Bronchial epithelial cell (primary cell): ENCODE results near the gene CDS1. TPM values are rescaled to one million over a fixed set of nuclear protein-coding genes. Genes with fewer than 3 reads are reported as not detected.

Experiments
- DNase-seq: peaks from one replicate; pipeline ENCODE4 v3.0.0-alpha.2; 2010; ENCODE audit warnings: low read depth
- FAIRE-seq: peaks from 2 replicates; lab custom pipeline; 2011; peaks lifted over from hg19 to GRCh38; lab: Jason Lieb, UNC
- H3K27me3 ChIP-seq: 2 replicates; pipeline ENCODE4 v1.5.1; 2011; ENCODE audit warnings: low read length; ENCODE audit not compliant: control insufficient read depth, insufficient read depth
- H3K36me3 ChIP-seq: 2 replicates; pipeline ENCODE4 v1.5.1; 2011; ENCODE audit warnings: low read length; ENCODE audit not compliant: control insufficient read depth, insufficient read depth
- H3K4me3 ChIP-seq: 2 replicates; pipeline ENCODE4 v1.5.1; 2011; ENCODE audit warnings: mild to moderate bottlenecking, low read depth, low read length, control low read depth
- total RNA-seq: library from RNA; depleted of rRNA; stranded (reverse); fragments of >200 nt; gene quantifications from 2 replicates; pipeline ENCODE4 v1.2.1, GENCODE V29; 2014
- TF ChIP-seq, protein P1 (sequence below): IDR thresholded peaks from 2 replicates; pipeline ENCODE4 v1.5.1; 2011; ENCODE audit warnings: mild to moderate bottlenecking, moderate library complexity, low read length, control low read depth, inconsistent platforms; ENCODE audit not compliant: insufficient read depth, severe bottlenecking

CDS1 gene
- total RNA-seq, 1 donor from 2014 or later: 20.0 TPM

DNA sequence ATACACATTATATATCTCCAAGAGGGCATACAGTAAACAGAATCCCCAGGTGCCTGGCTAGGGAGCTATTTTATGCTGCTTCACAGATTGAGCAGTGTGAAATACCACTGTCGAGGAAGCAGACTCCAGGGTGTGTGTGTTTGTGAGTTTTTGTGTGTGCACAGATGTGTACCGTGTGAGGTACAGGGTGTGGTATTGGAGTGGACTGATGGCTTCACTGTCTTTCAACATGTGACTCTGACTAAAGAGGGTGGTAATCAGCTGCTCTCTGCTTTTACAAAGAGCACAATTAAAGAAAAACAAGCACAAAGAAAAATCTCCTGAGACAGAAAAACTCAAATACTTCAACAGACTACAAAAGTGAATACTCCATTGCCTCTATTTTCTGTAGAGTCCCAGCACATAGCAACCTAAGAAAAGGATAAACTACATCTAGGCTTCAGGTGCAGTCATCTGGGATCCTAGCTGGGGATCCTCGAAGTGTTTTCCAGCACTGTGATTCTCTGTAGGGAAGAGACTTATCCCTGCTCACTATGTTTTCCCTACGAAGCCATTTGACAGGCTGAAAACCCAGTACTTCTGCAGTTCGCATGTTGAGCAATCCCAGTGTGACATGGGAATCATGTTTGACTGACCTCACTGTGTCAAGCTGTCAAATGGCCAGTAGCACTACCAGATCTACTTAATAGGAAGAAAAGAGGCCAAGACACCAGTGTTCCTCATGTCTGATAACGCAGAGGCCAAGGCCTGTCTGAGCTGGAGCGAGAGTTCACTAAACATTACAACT lies 100.3 kb downstream of the CDS1 start:
- DNase-seq: no peak
- FAIRE-seq: no peak
- Histone ChIP-seq H3K27me3 (no peaks in the 10 kb centered on the region), H3K36me3 (peaks cover 24% of the 10 kb centered on the region), H3K4me3 (no peak overlapping the region)
- TF ChIP-seq, protein P1, sequence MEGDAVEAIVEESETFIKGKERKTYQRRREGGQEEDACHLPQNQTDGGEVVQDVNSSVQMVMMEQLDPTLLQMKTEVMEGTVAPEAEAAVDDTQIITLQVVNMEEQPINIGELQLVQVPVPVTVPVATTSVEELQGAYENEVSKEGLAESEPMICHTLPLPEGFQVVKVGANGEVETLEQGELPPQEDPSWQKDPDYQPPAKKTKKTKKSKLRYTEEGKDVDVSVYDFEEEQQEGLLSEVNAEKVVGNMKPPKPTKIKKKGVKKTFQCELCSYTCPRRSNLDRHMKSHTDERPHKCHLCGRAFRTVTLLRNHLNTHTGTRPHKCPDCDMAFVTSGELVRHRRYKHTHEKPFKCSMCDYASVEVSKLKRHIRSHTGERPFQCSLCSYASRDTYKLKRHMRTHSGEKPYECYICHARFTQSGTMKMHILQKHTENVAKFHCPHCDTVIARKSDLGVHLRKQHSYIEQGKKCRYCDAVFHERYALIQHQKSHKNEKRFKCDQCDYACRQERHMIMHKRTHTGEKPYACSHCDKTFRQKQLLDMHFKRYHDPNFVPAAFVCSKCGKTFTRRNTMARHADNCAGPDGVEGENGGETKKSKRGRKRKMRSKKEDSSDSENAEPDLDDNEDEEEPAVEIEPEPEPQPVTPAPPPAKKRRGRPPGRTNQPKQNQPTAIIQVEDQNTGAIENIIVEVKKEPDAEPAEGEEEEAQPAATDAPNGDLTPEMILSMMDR: no peak

DNA sequence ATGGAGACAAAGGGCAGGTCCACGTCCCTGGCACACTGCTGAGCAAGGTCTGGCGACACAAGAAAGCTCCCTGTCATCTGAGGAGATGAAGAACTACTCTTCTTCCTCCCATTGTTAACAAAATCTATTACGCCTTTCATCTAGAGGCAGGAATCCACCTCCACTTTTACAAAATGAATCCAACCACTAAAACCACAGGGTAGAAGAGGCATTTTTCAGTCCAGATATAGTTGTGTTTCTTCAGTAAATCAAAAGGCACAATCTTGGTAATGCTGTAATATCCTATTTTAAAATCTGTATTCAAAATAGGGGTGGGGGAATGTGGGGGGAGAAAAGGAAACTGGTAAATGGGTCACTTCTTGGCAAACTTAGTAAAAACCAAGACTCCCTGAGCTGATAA lies 101.4 kb downstream of the CDS1 start:
- FAIRE-seq: no peak
- Histone ChIP-seq H3K4me3 (no peak overlapping the region), H3K36me3 (peaks cover 18% of the 10 kb centered on the region), H3K27me3 (no peaks in the 10 kb centered on the region)
- TF ChIP-seq, protein P1: no peak
- DNase-seq: no peak

DNA sequence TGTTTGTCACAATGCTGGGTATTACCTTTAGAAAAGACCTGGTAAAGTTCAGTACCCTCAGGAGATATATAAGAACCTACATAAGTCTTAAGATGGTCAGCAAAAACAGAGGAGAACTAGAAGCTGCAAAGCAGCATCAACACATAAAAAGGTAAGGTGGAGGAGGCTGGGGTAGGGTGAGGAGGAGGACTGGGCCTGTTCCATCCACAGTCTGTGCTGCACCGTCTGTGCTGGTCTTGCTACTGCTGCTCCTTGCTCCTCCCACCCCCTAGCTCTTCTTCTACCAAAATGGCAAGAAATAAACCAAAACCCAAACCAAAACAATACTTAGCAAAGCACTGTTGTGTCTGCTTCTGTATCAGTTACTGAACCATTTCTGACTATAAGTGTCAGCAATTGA lies 102.2 kb downstream of the CDS1 start:
- Histone ChIP-seq H3K27me3 (no peaks in the 10 kb centered on the region), H3K4me3 (no peak overlapping the region), H3K36me3 (peaks cover 18% of the 10 kb centered on the region)
- FAIRE-seq (no peak), DNase-seq (no peak)
- TF ChIP-seq, protein P1: no peak

DNA sequence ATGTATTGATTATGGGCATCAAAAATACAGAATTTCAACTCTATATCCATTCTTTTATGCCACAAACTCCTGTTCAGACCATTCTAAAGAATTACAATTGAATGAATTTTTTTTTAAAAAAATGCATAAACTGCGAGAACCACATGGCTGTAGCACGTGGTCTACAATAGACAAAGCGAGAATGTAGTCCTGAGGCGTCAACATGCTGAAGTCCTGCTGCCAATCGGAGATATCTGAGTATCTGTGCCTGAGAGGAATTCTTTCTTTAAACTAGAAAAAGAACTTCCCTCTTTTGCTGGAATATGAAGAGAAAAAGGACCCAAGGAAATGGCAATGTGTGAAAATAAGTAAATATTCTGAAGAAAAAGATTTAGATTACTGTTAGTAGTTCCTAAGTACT lies 105.7 kb downstream of the CDS1 start:
- FAIRE-seq (no peak), DNase-seq (no peak)
- Histone ChIP-seq H3K36me3 (peaks cover 15% of the 10 kb centered on the region), H3K27me3 (no peaks in the 10 kb centered on the region), H3K4me3 (no peak overlapping the region)
- TF ChIP-seq, protein P1: no peak

DNA sequence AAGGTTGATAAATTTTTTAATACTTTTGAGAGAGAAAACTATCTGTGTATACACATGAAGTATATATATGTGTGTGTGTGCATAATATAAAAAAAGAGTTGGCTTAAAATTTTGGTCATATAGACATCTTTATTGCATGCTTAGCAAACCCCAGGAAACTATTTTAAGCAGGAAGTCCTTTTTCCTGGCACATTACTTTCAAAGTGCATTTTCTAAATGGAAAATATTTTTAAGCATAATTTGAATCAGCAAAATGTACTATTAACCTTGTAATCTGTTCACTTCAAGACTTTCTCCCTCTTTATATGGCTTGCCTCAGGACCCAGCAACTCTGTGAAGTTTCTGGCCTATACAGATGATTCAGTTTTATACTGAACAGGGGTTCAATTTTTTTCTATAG lies 106.3 kb downstream of the CDS1 start:
- H3K4me3 ChIP-seq: no peak overlapping the region
- FAIRE-seq (no peak), DNase-seq (no peak)
- H3K27me3 ChIP-seq: no peaks in the 10 kb centered on the region
- TF ChIP-seq, protein P1: no peak
- H3K36me3 ChIP-seq: peaks cover 11% of the 10 kb centered on the region

DNA sequence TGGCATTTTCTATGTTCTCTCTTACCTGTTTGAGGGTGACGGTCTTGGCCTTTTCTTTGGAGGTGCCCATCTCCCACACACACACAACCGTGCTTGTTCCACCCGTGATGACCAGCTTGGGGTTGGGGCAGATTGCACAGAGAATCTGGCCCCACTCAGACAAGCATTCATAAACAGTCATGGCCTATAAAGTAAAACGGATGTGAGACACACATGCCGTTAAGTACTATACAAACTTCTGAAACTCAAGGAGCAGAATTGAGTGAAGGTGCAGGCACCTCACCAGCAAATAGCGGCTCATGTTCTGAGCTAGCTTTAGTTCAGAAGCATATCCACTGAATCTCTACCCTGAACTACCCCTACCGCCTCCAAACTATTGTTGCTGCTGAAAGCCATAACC lies 107.6 kb downstream of the CDS1 start:
- peaks cover 11% of the 10 kb centered on the region for H3K36me3 ChIP-seq
- H3K4me3 ChIP-seq: no peak overlapping the region
- DNase-seq (no peak), FAIRE-seq (no peak)
- TF ChIP-seq, protein P1: no peak
- H3K27me3 ChIP-seq: no peaks in the 10 kb centered on the region
